Sigmoid colon (tissue), 7 donors: ENCODE results near the gene HSFX3. TPM values are rescaled to one million over a fixed set of nuclear protein-coding genes. Genes with fewer than 3 reads are reported as not detected.
"Not testable (repeated sequence)": the region's sequence is repeated elsewhere in the genome, so short reads cannot be mapped to it uniquely, and the experiment has no call there.

Source experiments
- DNase-seq: peaks from one replicate; pipeline ENCODE4 v3.0.0-alpha.2; 2019
- H3K27ac ChIP-seq, 4 donors: fragments of 200-600 bp; sonication (generic); one replicate each; pipeline ENCODE4 v1.5.1; 2016 to 2019; ENCODE audit warnings: mild to moderate bottlenecking in 1 of 4
- H3K27me3 ChIP-seq, 3 donors: fragments of 200-600 bp; sonication (generic); one replicate each; pipeline ENCODE4 v1.5.1; 2019; ENCODE audit warnings: mild to moderate bottlenecking in 1 of 3
- H3K36me3 ChIP-seq, 4 donors: fragments of 200-600 bp; sonication (generic); one replicate each; pipeline ENCODE4 v1.5.1; 2016 to 2019
- H3K4me1 ChIP-seq, 4 donors: fragments of 200-600 bp; sonication (generic); one replicate each; pipeline ENCODE4 v1.5.1; 2017 to 2019
- H3K4me3 ChIP-seq, 4 donors: fragments of 200-600 bp; sonication (generic); one replicate each; pipeline ENCODE4 v1.5.1; 2017 to 2019; ENCODE audit warnings: mild to moderate bottlenecking in 2 of 4, moderate library complexity in 1 of 4
- H3K9me3 ChIP-seq, 4 donors: fragments of 200-600 bp in 3 of 4; sonication (generic) in 3 of 4; one replicate each; pipeline versions ENCODE4 v1.5.1 to v1.6.1; 2013 to 2019
- CTCF ChIP-seq, 4 experiments: fragments of 450-650 bp in 3 of 4; fragments of 200-600 bp in 1 of 4; IDR thresholded peaks; one replicate each; pipeline ENCODE4 v1.5.1; 2016 to 2019; ENCODE audit warnings: antibody characterized with exemption in 4 of 4, mild to moderate bottlenecking in 3 of 4, moderate library complexity in 2 of 4
- EP300 ChIP-seq, 4 donors: sonication (generic); formaldehyde crosslinking; IDR thresholded peaks; one replicate each; pipeline ENCODE4 v1.6.1; 2017; ENCODE audit warnings: antibody characterized with exemption in 4 of 4
- POLR2A ChIP-seq, 2 donors: fragments of 450-650 bp; IDR thresholded peaks; one replicate each; pipeline ENCODE4 v1.6.1; 2016; ENCODE audit warnings: antibody characterized with exemption in 2 of 2, mild to moderate bottlenecking in 2 of 2, moderate library complexity in 2 of 2
- POLR2AphosphoS5 ChIP-seq, 4 donors: sonication (generic); formaldehyde crosslinking; IDR thresholded peaks; one replicate each; pipeline ENCODE4 v1.6.1; 2017; ENCODE audit warnings: antibody characterized with exemption in 4 of 4
- WGBS, 2 donors: extraction: QIAGEN DNeasy Blood & Tissue Kit; methylation state at CpG; one replicate each; pipeline ENCODE4 v1.1.7; 2013; 5-methylcytosine and 5-hydroxymethylcytosine counted together
- intact Hi-C: fragments of 100-400 bp; cut with DNase I; formaldehyde crosslinking; loops from one replicate; pipeline ENCODE4 v1.15.1; 2023
- polyA plus RNA-seq, 3 donors: library from polyadenylated mRNA; stranded (reverse); fragments of 200-250 nt; gene quantifications; one replicate each; pipeline ENCODE4 v1.2.3, GENCODE V29; 2013
- total RNA-seq, 4 donors: library from RNA; depleted of rRNA; stranded (reverse); fragments of >200 nt; gene quantifications; one replicate each; pipeline ENCODE4 v1.1.0, GENCODE V29; 2016
- donor health status: healthy with polysubstance abuse.
- donor health status: Bipolar disorder and iron deficiency.
- donor health status: healthy.

Gene HSFX3
- total and polyA plus RNA-seq, 7 donors, result not detected

DNA sequence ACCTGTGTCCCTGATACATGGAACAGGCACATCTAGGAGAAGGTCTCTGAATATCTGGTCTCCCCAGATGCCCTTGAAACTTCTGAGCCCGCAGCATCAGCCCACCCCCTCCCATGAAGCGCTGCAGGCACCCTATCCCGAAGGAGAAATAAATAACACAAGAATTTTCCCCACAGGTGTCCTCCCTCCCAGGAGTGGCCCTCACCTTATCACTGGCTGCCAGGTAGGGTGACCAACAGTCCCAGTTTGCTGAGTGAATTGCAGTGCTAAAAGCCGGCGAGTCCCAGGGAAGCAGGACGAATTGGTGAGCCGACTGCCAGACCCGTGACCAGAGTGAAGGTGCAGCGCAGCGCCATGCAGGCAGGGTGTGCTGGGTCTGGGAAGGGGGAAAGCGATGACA, 15.7 kb downstream of the HSFX3 start:
- DNase-seq, H3K27me3 ChIP-seq, intact Hi-C loops, H3K27ac ChIP-seq, H3K4me1 ChIP-seq, H3K36me3 ChIP-seq, H3K9me3 ChIP-seq, H3K4me3 ChIP-seq: not testable (repeated sequence)
- 97% methylated on average over 9 of the region's 11 CpGs for WGBS, 2 donors

DNA sequence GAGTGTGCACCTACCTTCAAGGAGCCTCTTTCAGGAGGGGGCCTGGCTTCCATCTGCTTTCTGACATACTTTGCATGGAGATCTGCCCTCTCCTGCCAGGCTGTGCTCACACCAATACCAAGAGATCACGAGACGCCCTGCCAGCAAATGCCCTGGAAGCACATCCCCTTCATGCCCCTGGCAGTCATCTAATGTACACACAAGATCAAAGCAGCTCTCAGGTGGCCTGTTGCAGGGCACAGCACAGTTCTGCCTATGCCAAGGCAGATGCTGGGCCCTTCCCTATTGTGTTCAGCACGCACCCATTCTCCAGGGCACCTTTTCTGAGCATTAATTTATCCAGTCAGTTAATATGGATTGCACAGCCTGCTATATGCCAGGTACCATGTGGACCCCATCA, 16.9 kb downstream of the HSFX3 start:
- H3K27me3 ChIP-seq, H3K9me3 ChIP-seq, DNase-seq, H3K27ac ChIP-seq, H3K36me3 ChIP-seq, H3K4me3 ChIP-seq, H3K4me1 ChIP-seq, intact Hi-C loops: not testable (repeated sequence)
- 91 to 100% methylated on average over 1 of the region's 3 CpGs for WGBS, 2 donors

DNA sequence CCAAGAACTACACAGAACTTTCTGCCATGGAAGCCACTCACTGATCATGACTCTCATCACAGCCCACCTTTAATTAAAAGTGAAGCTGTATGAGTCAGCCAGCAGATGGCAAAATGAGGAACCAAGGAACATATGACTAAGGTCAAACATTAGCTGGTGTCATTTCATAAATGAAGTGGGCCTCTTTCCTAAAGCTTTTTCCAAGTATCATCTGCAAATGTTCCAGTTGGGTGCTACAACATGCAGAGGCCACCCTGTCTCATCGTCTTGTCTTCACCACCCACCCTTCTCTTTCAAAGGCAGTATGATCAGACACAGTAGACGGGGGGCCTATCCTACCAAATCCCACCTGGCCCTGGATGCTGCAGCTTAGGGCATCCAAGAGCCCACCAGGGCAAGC, 18.1 kb downstream of the HSFX3 start:
- Histone ChIP-seq H3K27me3 (no peaks in the 10 kb centered on the region), H3K4me3 (no peak overlapping the region), H3K4me1 (no peaks in the 10 kb centered on the region), H3K9me3 (no peaks in the 10 kb centered on the region), H3K27ac (no peak overlapping the region), H3K36me3 (no peaks in the 10 kb centered on the region)
- intact Hi-C loops, result no loop called here
- 86 to 88% methylated on average over 2 of the region's 2 CpGs for WGBS, 2 donors
- TF ChIP-seq POLR2AphosphoS5 (IDR thresholded peaks at IDR 0.05) (no peak), CTCF (IDR thresholded peaks at IDR 0.05) (no peak), POLR2A (IDR thresholded peaks at IDR 0.05) (no peak), EP300 (IDR thresholded peaks at IDR 0.05) (no peak)
- DNase-seq, result no peak

DNA sequence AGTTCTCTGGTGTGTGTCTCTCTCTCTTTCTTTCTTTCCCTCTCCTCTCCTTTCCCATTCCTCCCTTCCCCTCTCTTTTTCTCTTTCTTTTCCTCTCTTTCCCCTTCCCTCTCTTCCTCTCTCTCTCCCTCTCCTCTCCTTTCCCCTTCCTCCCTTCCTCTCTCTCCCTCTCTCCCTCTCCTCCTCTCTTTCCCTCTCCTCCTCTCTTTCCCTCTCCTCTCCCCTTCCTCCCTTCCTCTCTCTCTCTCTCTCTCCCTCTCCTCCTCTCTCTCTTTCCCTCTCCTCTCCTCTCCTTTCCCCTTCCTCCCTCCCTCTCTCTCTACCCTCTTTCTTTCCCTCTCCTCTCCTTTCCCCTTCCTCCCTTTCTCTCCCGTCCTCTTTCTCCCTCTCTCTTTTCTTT, 21.3 kb downstream of the HSFX3 start:
- H3K4me1 ChIP-seq, result no peaks in the 10 kb centered on the region
- no peak overlapping the region for H3K4me3 ChIP-seq
- no peak for DNase-seq
- intact Hi-C loops, result loop anchor here (5.0 kb wide), 1 partner anchor 99 kb away; no protein-coding TSS in a partner anchor
- H3K27ac ChIP-seq, result no peak overlapping the region
- TF ChIP-seq POLR2A (IDR thresholded peaks at IDR 0.05) (no peak), EP300 (IDR thresholded peaks at IDR 0.05) (no peak), CTCF (IDR thresholded peaks at IDR 0.05) (no peak), POLR2AphosphoS5 (IDR thresholded peaks at IDR 0.05) (no peak)
- H3K9me3 ChIP-seq, result no peaks in the 10 kb centered on the region
- WGBS, 2 donors, result 86 to 90% methylated on average over 1 of the region's 1 CpG
- H3K36me3 ChIP-seq, result no peaks in the 10 kb centered on the region
- H3K27me3 ChIP-seq, result no peaks in the 10 kb centered on the region

DNA sequence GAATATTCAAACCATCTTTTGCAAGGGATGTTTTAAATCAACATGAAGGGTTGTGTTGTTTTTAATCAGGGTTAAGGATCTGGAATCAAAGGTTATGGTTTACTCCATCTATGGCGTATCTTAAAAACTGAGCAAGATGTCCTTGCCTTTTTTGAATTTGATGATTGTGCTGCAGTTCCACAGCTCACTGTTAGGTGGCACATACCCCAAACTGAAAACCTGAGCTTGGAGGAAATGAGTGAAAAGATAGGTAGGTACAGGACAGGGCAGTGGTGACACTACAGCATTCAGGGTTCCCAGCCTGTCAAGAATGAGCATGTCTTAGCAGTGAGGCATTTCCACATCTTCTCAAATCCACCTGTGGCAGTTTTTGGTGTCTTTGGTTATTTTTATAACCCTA, 22.0 kb downstream of the HSFX3 start:
- no peak overlapping the region for H3K4me3 ChIP-seq
- H3K36me3 ChIP-seq, result no peaks in the 10 kb centered on the region
- H3K27ac ChIP-seq, result no peak overlapping the region
- H3K9me3 ChIP-seq, result no peaks in the 10 kb centered on the region
- intact Hi-C loops, result loop anchor here (5.0 kb wide), 1 partner anchor 100 kb away; no protein-coding TSS in a partner anchor
- H3K27me3 ChIP-seq, result no peaks in the 10 kb centered on the region
- DNase-seq, result no peak
- no peak for TF ChIP-seq POLR2AphosphoS5 (IDR thresholded peaks at IDR 0.05)
- peak in 3 of 4 experiments; percentile 26 to 53 (median 38) for TF ChIP-seq CTCF (IDR thresholded peaks at IDR 0.05)
- 48 to 63% methylated on average over 1 of the region's 1 CpG for WGBS, 2 donors
- no peaks in the 10 kb centered on the region for H3K4me1 ChIP-seq

GRCh38 chrX:149526318-149527033, 23.2 kb downstream of the HSFX3 start:
- 73 to 86% methylated on average over 9 to 10 of the region's 13 CpGs for WGBS, 2 donors
- not testable (repeated sequence) for DNase-seq, H3K36me3 ChIP-seq, H3K27me3 ChIP-seq, H3K4me1 ChIP-seq, H3K4me3 ChIP-seq, H3K9me3 ChIP-seq
- intact Hi-C loops, result loop anchor here (5.0 kb wide), 1 partner anchor 101 kb away; no protein-coding TSS in a partner anchor
- H3K27ac ChIP-seq, result peak overlapping the region in 2 of 4 donors; percentile 49 to 59

GRCh38 chrX:149525903-149526302, 23.8 kb downstream of the HSFX3 start:
- 27 to 41% methylated on average over 5 of the region's 5 CpGs for WGBS, 2 donors
- intact Hi-C loops, result loop anchor here (5.0 kb wide), 1 partner anchor 101 kb away; no protein-coding TSS in a partner anchor
- H3K36me3 ChIP-seq, H3K4me3 ChIP-seq, H3K9me3 ChIP-seq, H3K27me3 ChIP-seq, DNase-seq, H3K4me1 ChIP-seq: not testable (repeated sequence)
- peak overlapping the region in 2 of 4 donors; percentile 23 to 59 for H3K27ac ChIP-seq

DNA sequence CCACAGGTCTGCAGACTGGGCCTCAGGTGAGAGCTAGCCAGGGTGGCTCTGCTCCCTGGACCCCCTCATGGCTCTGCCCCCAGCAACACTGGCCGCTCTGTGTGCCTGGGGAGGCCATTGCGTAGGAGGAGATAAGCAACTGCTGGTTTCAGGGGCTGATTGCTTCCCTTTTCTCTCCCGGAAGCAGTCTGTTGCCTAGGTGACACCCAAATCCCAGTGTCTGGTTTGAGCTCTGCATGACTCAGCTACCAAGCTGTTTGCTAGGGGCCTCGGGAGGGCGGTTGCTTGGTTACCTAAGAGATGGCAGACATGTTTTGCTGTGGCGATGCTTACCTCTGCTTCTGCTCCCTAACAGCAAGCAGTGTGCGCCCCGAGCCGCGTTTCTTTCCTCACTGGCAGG, 24.3 kb downstream of the HSFX3 start:
- DNase-seq, result not testable (repeated sequence)

More for the DNA sequence above, 24.3 kb downstream of the HSFX3 start:
- H3K9me3 ChIP-seq, H3K36me3 ChIP-seq, H3K4me1 ChIP-seq, H3K4me3 ChIP-seq, H3K27me3 ChIP-seq, H3K27ac ChIP-seq: not testable (repeated sequence)
- WGBS, 2 donors, result 8 to 10% methylated on average over 6 of the region's 10 CpGs
- intact Hi-C loops, result loop anchor here (5.0 kb wide), 1 partner anchor 102 kb away; no protein-coding TSS in a partner anchor
